Lower leg skin (tissue), 4 donors: ENCODE results near the gene CDV3. TPM values are rescaled to one million over a fixed set of nuclear protein-coding genes. Genes with fewer than 3 reads are reported as not detected.
A peak's percentile ranks its signal among the peaks of the same experiment; 100 is the strongest.
"Not testable (repeated sequence)": the region's sequence is repeated elsewhere in the genome, so short reads cannot be mapped to it uniquely, and the experiment has no call there.

Experiments used
- DNase-seq, 2 donors: peaks; one replicate each; pipeline ENCODE4 v3.0.0-alpha.2; 2019; ENCODE audit warnings: low spot score in 2 of 2
- H3K4me3 ChIP-seq: fragments of 200-600 bp; sonication (generic); 2 replicates; pipeline ENCODE4 v1.5.1; 2017; ENCODE audit warnings: mild to moderate bottlenecking, low read depth; ENCODE audit not compliant: poor library complexity, severe bottlenecking
- CTCF ChIP-seq, 3 donors: fragments of 450-650 bp; IDR thresholded peaks; one replicate each; pipeline ENCODE4 v1.5.1; 2016; ENCODE audit warnings: antibody characterized with exemption in 3 of 3, mild to moderate bottlenecking in 3 of 3, moderate library complexity in 2 of 3
- POLR2A ChIP-seq, 2 donors: fragments of 450-650 bp; IDR thresholded peaks; one replicate each; pipeline ENCODE4 v1.6.1; 2016 to 2017; ENCODE audit warnings: antibody characterized with exemption in 2 of 2, mild to moderate bottlenecking in 1 of 2, moderate library complexity in 1 of 2
- WGBS, 2 donors: methylation state at CpG; one replicate each; pipeline ENCODE4 v1.1.5; 2018; 5-methylcytosine and 5-hydroxymethylcytosine counted together
- intact Hi-C: fragments of 100-400 bp; cut with DNase I; formaldehyde crosslinking; loops from one replicate; pipeline ENCODE4 v1.15.0; 2023; ENCODE audit warnings: low total_unique reads
- total RNA-seq, 4 donors: library from RNA; depleted of rRNA; stranded (reverse); fragments of >200 nt; gene quantifications; one replicate each; pipeline ENCODE4 v1.1.0, GENCODE V29; 2016

Gene CDV3, protein sequence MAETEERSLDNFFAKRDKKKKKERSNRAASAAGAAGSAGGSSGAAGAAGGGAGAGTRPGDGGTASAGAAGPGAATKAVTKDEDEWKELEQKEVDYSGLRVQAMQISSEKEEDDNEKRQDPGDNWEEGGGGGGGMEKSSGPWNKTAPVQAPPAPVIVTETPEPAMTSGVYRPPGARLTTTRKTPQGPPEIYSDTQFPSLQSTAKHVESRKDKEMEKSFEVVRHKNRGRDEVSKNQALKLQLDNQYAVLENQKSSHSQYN
- total RNA-seq = 100 to 1,000 TPM in 2 of 4 donors, 10 to 100 TPM in 2; 84.1 to 113 (median 103) TPM

- intact Hi-C loops = no loop called here
- no peak for TF ChIP-seq CTCF (IDR thresholded peaks at IDR 0.05)
- peak in 1 of 2 donors; percentile 24 for TF ChIP-seq POLR2A (IDR thresholded peaks at IDR 0.05)
- peak; percentile 32 to 92 for DNase-seq
- WGBS, 2 donors = 0% methylated on average over 33 to 74 of the region's 81 CpGs
- H3K4me3 ChIP-seq = peak within 1 kb of the TSS; percentile 73
Observed at GRCh38 chr3:133573629-133574194, at the start of gene CDV3. TSS of gene CDV3 (plus strand) at chr3:133573686. CDS start at chr3:133574045, 359 bp downstream.

- intact Hi-C loops, H3K4me3 ChIP-seq, DNase-seq: not testable (repeated sequence)
- WGBS, 2 donors = 81 to 86% methylated on average over 3 of the region's 3 CpGs
Observed at GRCh38 chr3:133523758-133524157, 49.7 kb upstream of the CDV3 start.

DNA sequence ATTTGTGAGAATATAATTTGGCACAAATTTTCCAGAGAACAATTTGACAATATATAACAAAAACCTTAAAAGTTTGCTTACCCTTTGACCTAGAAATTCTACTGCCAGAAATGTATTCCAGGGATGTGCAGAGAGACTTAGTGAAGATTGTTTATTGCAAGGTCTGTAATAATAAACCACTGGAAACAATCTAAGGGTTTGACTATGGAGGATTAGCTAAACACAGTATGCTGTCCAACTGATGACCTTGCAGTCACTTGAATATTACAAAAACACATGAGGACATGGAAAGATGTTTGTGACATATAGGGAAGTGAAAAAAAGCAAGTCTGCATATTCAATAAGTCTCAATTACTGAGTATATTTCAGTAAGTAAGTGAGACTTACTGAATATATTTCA lies 48.1 kb upstream of the CDV3 start:
- intact Hi-C loops = no loop called here
- DNase-seq = no peak
- H3K4me3 ChIP-seq = no peak overlapping the region
- no peak for TF ChIP-seq POLR2A (IDR thresholded peaks at IDR 0.05)
- no peak for TF ChIP-seq CTCF (IDR thresholded peaks at IDR 0.05)

DNA sequence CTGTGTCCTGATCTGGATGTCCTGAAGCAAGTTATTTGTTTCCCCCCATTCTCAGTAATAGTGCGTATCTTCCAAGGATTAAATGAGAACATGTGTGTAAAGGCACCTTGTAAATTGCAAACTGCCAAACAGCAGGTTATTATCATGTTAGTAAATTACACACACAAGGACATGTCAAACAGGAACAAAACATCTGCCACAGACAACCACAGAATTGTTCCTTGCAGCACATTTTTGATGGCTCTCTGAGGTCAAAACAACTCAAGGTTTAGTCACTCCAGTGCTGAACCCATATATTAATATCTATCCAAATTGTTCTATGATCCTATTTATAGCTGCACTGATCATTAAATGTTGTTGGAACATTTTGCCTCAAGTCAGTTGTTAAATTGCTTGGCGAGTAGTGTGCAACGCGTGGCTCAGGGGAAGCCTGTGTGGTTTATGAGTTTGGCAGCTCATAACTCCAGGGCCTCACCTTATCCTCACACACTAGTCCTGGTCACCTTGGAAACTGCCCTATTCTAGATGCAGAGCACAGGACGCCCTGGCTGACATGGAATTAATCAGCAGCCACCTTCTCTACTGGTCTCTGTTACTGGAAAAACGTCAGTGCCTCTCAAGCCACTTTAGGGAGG lies 46.3 kb upstream of the CDV3 start:
- intact Hi-C loops = no loop called here
- 36 to 40% methylated on average over 6 of the region's 6 CpGs for WGBS, 2 donors
- DNase-seq = peak in 1 of 2 donors; percentile 49
- no peak overlapping the region for H3K4me3 ChIP-seq
- TF ChIP-seq POLR2A (IDR thresholded peaks at IDR 0.05) (no peak), CTCF (IDR thresholded peaks at IDR 0.05) (no peak)

- H3K4me3 ChIP-seq = no peak overlapping the region
- no peak for DNase-seq
- TF ChIP-seq POLR2A (IDR thresholded peaks at IDR 0.05) = no peak
- no peak for TF ChIP-seq CTCF (IDR thresholded peaks at IDR 0.05)
- 94 to 98% methylated on average over 2 of the region's 2 CpGs for WGBS, 2 donors
- intact Hi-C loops = no loop called here
Observed at GRCh38 chr3:133529809-133530208, 43.7 kb upstream of the CDV3 start.

GRCh38 chr3:133531981-133532380 lies 41.5 kb upstream of the CDV3 start:
- no peak overlapping the region for H3K4me3 ChIP-seq
- 64 to 79% methylated on average over 5 of the region's 5 CpGs for WGBS, 2 donors
- DNase-seq = peak in 1 of 2 donors; percentile 12
- intact Hi-C loops = no loop called here
- TF ChIP-seq CTCF (IDR thresholded peaks at IDR 0.05) (no peak), POLR2A (IDR thresholded peaks at IDR 0.05) (no peak)
